B cell (primary cell): ENCODE results near the gene HCRTR2. TPM values are rescaled to one million over a fixed set of nuclear protein-coding genes. Genes with fewer than 3 reads are reported as not detected.

Experiments
- ATAC-seq: fragments of 200-7000 bp; cut with Tn5 transposase; one replicate; pipeline ENCODE4 v1.10.0; 2021; ENCODE audit warnings: low read depth, mild to moderate bottlenecking, moderate number of reproducible peaks, moderate library complexity
- CTCF ChIA-PET: fragments of 350-600 bp; sonication (Branson Sonifier 250); formaldehyde crosslinking; loops from one replicate; lab custom pipeline; 2021; ENCODE audit warnings: antibody characterized with exemption, inconsistent platforms; lab: Charles Lee
- POLR2A ChIA-PET: fragments of 350-600 bp; sonication (Branson Sonifier 250); formaldehyde crosslinking; loops from one replicate; lab custom pipeline; 2021; ENCODE audit warnings: antibody characterized with exemption; lab: Charles Lee
- DNase-seq: peaks from one replicate; pipeline ENCODE4 v3.0.0; 2013
- H2AFZ ChIP-seq: 2 replicates; pipeline ENCODE4 v1.6.1; 2012; ENCODE audit warnings: mild to moderate bottlenecking, low read depth, low read length; ENCODE audit not compliant: insufficient read depth, poor library complexity, severe bottlenecking
- H3K27ac ChIP-seq, 2 donors: 1 replicate in 1 of 2; 2 replicates in 1 of 2; pipeline ENCODE4 v1.5.1; 2012 to 2013; ENCODE audit warnings: low read length in 2 of 2, mild to moderate bottlenecking in 2 of 2, moderate library complexity in 1 of 2
- H3K27me3 ChIP-seq, 4 experiments: fragments of 200-600 bp in 1 of 4; sonication (generic) in 1 of 4; replicated peaks in 1 of 4; 1 replicate in 2 of 4; 2 replicates in 2 of 4; pipeline versions ENCODE4 v1.6.1 to v1.7.0; 2013 to 2016; ENCODE audit warnings: low read length in 3 of 4, mild to moderate bottlenecking in 2 of 4, mixed read lengths in 1 of 4, moderate library complexity in 1 of 4; ENCODE audit not compliant: insufficient read depth in 4 of 4, control insufficient read depth in 3 of 4; ENCODE audit errors: control extremely low read depth in 1 of 4
- H3K36me3 ChIP-seq, 2 experiments: replicated peaks in 1 of 2; 1 replicate in 1 of 2; 2 replicates in 1 of 2; pipeline versions ENCODE4 v1.6.1 to v1.7.1; 2013; ENCODE audit warnings: low read length in 1 of 2; ENCODE audit not compliant: insufficient read depth in 2 of 2, control insufficient read depth in 1 of 2; ENCODE audit errors: control extremely low read depth in 1 of 2, extremely low read depth in 1 of 2
- H3K4me1 ChIP-seq, 2 donors: fragments of 200-600 bp in 1 of 2; sonication (generic) in 1 of 2; 1 replicate in 1 of 2; 2 replicates in 1 of 2; pipeline versions ENCODE4 v1.5.1 to v1.6.1; 2013 to 2017; ENCODE audit warnings: low read length in 2 of 2; ENCODE audit not compliant: control insufficient read depth in 2 of 2, insufficient read depth in 2 of 2
- H3K4me2 ChIP-seq: replicated peaks from 2 replicates; pipeline ENCODE3; 2012; ENCODE audit warnings: mild to moderate bottlenecking, low read depth, low read length; ENCODE audit not compliant: poor library complexity, severe bottlenecking
- H3K4me3 ChIP-seq, 5 experiments: fragments of 200-600 bp in 1 of 5; sonication (generic) in 1 of 5; 1 replicate in 3 of 5; 2 replicates in 2 of 5; pipeline versions ENCODE4 v1.5.1 to v1.7.0; 2011 to 2016; ENCODE audit warnings: low read length in 4 of 5, mild to moderate bottlenecking in 4 of 5, low read depth in 2 of 5, control low read depth in 1 of 5, moderate library complexity in 1 of 5; ENCODE audit not compliant: insufficient read depth in 1 of 5; ENCODE audit errors: control extremely low read depth in 1 of 5, extremely low read depth in 1 of 5
- H3K79me2 ChIP-seq: fragments of 200-600 bp; sonication (generic); one replicate; pipeline ENCODE4 v1.6.0; 2016; ENCODE audit warnings: low read length; ENCODE audit not compliant: control insufficient read depth, insufficient read depth
- H3K9ac ChIP-seq: fragments of 200-600 bp; sonication (generic); 2 replicates; pipeline ENCODE4 v1.6.1; 2017; ENCODE audit warnings: mild to moderate bottlenecking, low read length, moderate library complexity
- H3K9me3 ChIP-seq, 3 donors: one replicate each; pipeline versions ENCODE4 v1.6.1 to v1.7.1; 2013; ENCODE audit warnings: low read length in 2 of 3; ENCODE audit not compliant: control insufficient read depth in 2 of 3, insufficient read depth in 1 of 3; ENCODE audit errors: control extremely low read depth in 1 of 3
- H4K20me1 ChIP-seq: 2 replicates; pipeline ENCODE4 v1.6.0; 2012; ENCODE audit warnings: mild to moderate bottlenecking, low read length; ENCODE audit not compliant: insufficient read depth, control insufficient read depth, poor library complexity, severe bottlenecking
- H3K27ac Mint-ChIP-seq: one replicate; pipeline ENCODE4 v1.8.0; 2021; ENCODE audit warnings: mixed read lengths
- H3K27me3 Mint-ChIP-seq: one replicate; pipeline ENCODE4 v1.8.0; 2021; ENCODE audit warnings: mixed read lengths
- H3K4me1 Mint-ChIP-seq: one replicate; pipeline ENCODE4 v1.8.0; 2021; ENCODE audit warnings: mixed read lengths
- H3K4me3 Mint-ChIP-seq: one replicate; pipeline ENCODE4 v1.8.0; 2021; ENCODE audit warnings: mixed read lengths
- H3K9me3 Mint-ChIP-seq: one replicate; pipeline ENCODE4 v1.8.0; 2022; ENCODE audit warnings: mixed read lengths; ENCODE audit not compliant: insufficient read depth
- EZH2 ChIP-seq: IDR thresholded peaks from 2 replicates; pipeline ENCODE4 v1.6.1; 2012; ENCODE audit warnings: borderline replicate concordance, low read depth, mild to moderate bottlenecking, moderate library complexity, low read length; ENCODE audit not compliant: insufficient read depth, poor library complexity, severe bottlenecking
- whole genome bisulfite sequencing: methylation state at CpG from one replicate; pipeline ENCODE4 v1.1.5; 2013; ENCODE audit warnings: missing lambda C conversion rate; ENCODE audit not compliant: insufficient coverage; 5-methylcytosine and 5-hydroxymethylcytosine counted together
- intact Hi-C: fragments of 100-400 bp; cut with micrococcal nuclease; formaldehyde crosslinking; loops from one replicate; pipeline ENCODE4 v1.10.0; 2022
- polyA plus RNA-seq: library from polyadenylated mRNA; depleted of rRNA; stranded (reverse); fragments of >200 nt; gene quantifications from 2 replicates; pipeline ENCODE4 v1.2.3, GENCODE V29; 2012
- total RNA-seq, 2 donors: library from RNA; stranded (reverse); fragments of 120-200 nt in 1 of 2; gene quantifications; 1 replicate in 1 of 2; 2 replicates in 1 of 2; pipeline versions ENCODE4 v1.2.3 to v1.2.4, GENCODE V29; 2013 to 2022
- TF ChIP-seq, protein P1 (sequence below): fragments of 200-600 bp; IDR thresholded peaks from one replicate; pipeline ENCODE4 v1.8.0; 2022; ENCODE audit warnings: antibody characterized with exemption, mild to moderate bottlenecking

Gene HCRTR2
- total and polyA plus RNA-seq, 2 donors (not counting 1 experiment from before 2014, with no cell fraction given) = not detected

DNA sequence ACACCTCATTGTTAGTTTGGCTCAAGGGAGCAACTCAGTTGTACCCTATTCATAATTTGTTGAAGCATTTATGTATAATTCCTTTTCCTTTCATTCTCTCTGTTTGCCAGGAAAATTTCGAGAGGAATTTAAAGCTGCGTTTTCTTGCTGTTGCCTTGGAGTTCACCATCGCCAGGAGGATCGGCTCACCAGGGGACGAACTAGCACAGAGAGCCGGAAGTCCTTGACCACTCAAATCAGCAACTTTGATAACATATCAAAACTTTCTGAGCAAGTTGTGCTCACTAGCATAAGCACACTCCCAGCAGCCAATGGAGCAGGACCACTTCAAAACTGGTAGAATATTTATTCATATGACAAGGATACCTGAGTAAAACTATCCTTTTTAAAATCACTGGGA, 107.8 kb downstream of the HCRTR2 start:
- no peaks in the 10 kb centered on the region for H4K20me1 ChIP-seq
- no peak overlapping the region for H2AFZ ChIP-seq
- H3K4me3 ChIP-seq = no peak overlapping the region
- no peaks in the 10 kb centered on the region for H3K27me3 ChIP-seq
- Mint-ChIP-seq H3K27ac (no peak overlapping the region), H3K9me3 (no peaks in the 10 kb centered on the region), H3K4me1 (no peaks in the 10 kb centered on the region), H3K4me3 (no peak overlapping the region), H3K27me3 (no peaks in the 10 kb centered on the region)
- H3K4me1 ChIP-seq = no peaks in the 10 kb centered on the region
- no peaks in the 10 kb centered on the region for H3K79me2 ChIP-seq
- TF ChIP-seq EZH2 = no peak
- TF ChIP-seq, protein P1, sequence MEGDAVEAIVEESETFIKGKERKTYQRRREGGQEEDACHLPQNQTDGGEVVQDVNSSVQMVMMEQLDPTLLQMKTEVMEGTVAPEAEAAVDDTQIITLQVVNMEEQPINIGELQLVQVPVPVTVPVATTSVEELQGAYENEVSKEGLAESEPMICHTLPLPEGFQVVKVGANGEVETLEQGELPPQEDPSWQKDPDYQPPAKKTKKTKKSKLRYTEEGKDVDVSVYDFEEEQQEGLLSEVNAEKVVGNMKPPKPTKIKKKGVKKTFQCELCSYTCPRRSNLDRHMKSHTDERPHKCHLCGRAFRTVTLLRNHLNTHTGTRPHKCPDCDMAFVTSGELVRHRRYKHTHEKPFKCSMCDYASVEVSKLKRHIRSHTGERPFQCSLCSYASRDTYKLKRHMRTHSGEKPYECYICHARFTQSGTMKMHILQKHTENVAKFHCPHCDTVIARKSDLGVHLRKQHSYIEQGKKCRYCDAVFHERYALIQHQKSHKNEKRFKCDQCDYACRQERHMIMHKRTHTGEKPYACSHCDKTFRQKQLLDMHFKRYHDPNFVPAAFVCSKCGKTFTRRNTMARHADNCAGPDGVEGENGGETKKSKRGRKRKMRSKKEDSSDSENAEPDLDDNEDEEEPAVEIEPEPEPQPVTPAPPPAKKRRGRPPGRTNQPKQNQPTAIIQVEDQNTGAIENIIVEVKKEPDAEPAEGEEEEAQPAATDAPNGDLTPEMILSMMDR = no peak
- POLR2A ChIA-PET = no interaction called here
- WGBS = 87% methylated on average over 5 of the region's 6 CpGs
- ATAC-seq (no peak), DNase-seq (no peak)
- CTCF ChIA-PET = no interaction called here
- intact Hi-C loops = no loop called here
- H3K9ac ChIP-seq = no peak overlapping the region
- H3K27ac ChIP-seq = no peak overlapping the region
- no peaks in the 10 kb centered on the region for H3K36me3 ChIP-seq
- no peaks in the 10 kb centered on the region for H3K9me3 ChIP-seq
- no peak overlapping the region for H3K4me2 ChIP-seq

DNA sequence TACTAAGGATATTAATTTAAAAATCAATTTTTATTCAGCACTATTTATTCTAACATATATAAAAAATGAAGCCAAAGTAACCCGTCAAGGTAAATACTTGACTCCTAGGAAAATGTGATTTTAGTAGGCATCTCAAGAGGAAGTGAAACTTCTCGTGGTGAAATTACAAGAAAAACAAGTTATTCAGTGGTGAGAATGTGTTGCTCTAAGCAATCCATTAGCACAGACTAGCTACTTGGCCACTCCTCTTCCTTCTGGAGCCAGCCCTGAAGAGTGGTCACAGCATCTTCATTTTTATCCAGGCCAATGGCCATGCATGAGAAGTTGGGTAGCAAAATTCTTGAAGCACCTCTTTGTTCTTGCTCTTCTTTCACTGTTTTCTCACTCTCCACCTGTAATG, 112.5 kb downstream of the HCRTR2 start:
- Histone ChIP-seq H3K27me3 (no peaks in the 10 kb centered on the region), H3K79me2 (no peaks in the 10 kb centered on the region), H3K4me1 (no peaks in the 10 kb centered on the region), H3K36me3 (no peaks in the 10 kb centered on the region), H4K20me1 (no peaks in the 10 kb centered on the region), H3K9ac (no peak overlapping the region), H3K9me3 (no peaks in the 10 kb centered on the region), H3K27ac (no peak overlapping the region), H3K4me2 (no peak overlapping the region), H2AFZ (no peak overlapping the region), H3K4me3 (no peak overlapping the region)
- POLR2A ChIA-PET = no interaction called here
- WGBS = no CpG with 5 or more reads among the region's 2 CpGs
- intact Hi-C loops = no loop called here
- Mint-ChIP-seq H3K4me3 (no peak overlapping the region), H3K27me3 (no peaks in the 10 kb centered on the region), H3K4me1 (no peaks in the 10 kb centered on the region), H3K9me3 (peaks cover 2% of the 10 kb centered on the region), H3K27ac (no peak overlapping the region)
- no peak for TF ChIP-seq EZH2
- TF ChIP-seq, protein P1 = no peak
- DNase-seq (no peak), ATAC-seq (no peak)
- CTCF ChIA-PET = no interaction called here
